CD4-positive, alpha-beta T cell treated with Interleukin-10 for 1 hour (primary cell): Measurements from ENCODE around the gene UBE2G1.

Source experiments
- DNase-seq: peaks from one replicate; pipeline ENCODE4 v3.0.0-alpha.2; 2020

The UBE2G1 gene

GRCh38 chr17:4333041-4333440 lies 33.4 kb downstream of the UBE2G1 start:
- DNase-seq: no peak

- DNase-seq: no peak
These were observed 34.0 kb downstream of the UBE2G1 start for GRCh38 chr17:4332296-4332970.

DNA sequence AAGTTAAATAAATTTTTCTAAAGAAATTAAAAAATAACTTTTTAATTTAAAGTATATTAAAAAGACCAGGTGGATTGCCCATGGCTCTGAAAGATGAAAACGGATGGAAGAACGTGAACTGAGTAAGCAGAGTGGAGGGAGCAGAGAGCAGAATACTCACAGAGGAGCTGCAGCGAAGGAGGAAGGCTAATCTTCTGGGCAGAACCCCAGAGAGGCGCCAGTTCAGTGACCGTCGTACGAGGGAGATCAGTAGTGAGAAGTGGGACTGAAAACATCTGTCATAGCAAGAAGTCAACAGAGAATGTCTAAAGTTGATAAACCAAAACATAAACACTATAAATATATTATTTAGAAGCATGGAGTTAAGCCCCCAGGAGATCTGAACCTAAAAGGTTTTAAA lies 34.9 kb downstream of the UBE2G1 start:
- no peak for DNase-seq

- DNase-seq: no peak
These were observed 36.6 kb downstream of the UBE2G1 start for GRCh38 chr17:4329838-4330237.

DNA sequence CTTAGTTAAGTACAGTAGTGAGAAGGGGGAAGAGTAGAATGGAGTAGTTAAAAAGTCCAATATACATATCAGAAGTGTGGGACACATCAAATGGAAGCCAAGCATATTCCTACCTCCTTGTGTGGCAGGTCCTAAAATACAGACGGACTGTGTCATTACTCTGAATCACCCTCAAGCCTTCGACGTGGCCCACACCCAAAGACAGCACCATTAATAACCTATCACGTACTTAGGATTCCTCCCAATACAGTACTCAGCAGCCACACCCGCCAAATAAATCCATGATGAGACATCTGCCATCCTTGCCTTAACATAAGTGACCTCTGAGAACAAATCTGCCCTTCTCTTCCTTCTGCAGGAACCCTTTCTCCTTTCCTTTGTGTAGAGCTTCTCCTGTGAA lies 38.9 kb downstream of the UBE2G1 start:
- no peak for DNase-seq

GRCh38 chr17:4326608-4327007 lies 39.9 kb downstream of the UBE2G1 start:
- no peak for DNase-seq

DNA sequence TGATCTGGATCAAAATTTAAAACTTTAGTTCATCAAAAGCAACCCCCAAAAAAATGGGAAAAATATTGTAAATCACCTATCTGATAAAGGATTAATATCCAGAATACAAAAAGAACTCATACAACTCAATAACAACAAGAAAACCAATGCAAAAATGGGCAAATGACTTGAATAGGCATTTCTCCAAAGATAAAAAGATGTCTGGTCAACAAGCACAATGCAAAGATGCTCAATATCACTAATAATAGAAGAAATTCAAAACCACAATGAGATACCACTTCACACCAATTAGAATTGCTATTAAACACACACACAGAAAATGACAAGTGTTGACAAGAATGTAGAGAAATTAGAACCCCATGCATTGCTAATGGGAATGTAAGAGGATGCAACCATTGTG lies 40.4 kb downstream of the UBE2G1 start:
- DNase-seq: no peak

- DNase-seq: no peak
These were observed 42.0 kb downstream of the UBE2G1 start for GRCh38 chr17:4324463-4324862.

DNA sequence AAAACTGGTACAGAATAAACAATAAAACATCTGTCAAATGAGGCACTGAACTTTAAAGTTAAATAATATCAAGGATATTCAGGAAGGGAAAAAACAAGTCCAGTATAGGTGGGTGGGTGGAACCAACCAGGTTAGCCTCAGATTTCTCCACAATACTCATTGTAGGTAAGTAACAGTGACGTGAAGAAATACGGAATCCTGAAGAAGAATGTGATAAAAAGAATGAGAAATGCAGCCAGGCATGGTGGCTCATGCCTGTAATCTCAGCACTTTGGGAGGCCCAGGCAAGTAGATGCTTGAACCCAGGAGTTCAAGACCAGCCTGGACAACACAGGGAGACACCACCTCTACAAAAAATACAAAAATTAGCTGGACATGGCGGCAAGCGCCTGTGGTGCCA lies 47.3 kb downstream of the UBE2G1 start:
- DNase-seq: no peak

GRCh38 chr17:4318596-4318995 lies 47.9 kb downstream of the UBE2G1 start:
- no peak for DNase-seq

- DNase-seq: no peak
These were observed 48.3 kb downstream of the UBE2G1 start for GRCh38 chr17:4318186-4318585.

- DNase-seq: no peak
These were observed 48.9 kb downstream of the UBE2G1 start for GRCh38 chr17:4317610-4318009.

GRCh38 chr17:4316648-4317047 lies 49.8 kb downstream of the UBE2G1 start:
- no peak for DNase-seq

GRCh38 chr17:4314618-4315017 lies 51.9 kb downstream of the UBE2G1 start:
- no peak for DNase-seq

- no peak for DNase-seq
These were observed 52.3 kb downstream of the UBE2G1 start for GRCh38 chr17:4314179-4314578.

DNA sequence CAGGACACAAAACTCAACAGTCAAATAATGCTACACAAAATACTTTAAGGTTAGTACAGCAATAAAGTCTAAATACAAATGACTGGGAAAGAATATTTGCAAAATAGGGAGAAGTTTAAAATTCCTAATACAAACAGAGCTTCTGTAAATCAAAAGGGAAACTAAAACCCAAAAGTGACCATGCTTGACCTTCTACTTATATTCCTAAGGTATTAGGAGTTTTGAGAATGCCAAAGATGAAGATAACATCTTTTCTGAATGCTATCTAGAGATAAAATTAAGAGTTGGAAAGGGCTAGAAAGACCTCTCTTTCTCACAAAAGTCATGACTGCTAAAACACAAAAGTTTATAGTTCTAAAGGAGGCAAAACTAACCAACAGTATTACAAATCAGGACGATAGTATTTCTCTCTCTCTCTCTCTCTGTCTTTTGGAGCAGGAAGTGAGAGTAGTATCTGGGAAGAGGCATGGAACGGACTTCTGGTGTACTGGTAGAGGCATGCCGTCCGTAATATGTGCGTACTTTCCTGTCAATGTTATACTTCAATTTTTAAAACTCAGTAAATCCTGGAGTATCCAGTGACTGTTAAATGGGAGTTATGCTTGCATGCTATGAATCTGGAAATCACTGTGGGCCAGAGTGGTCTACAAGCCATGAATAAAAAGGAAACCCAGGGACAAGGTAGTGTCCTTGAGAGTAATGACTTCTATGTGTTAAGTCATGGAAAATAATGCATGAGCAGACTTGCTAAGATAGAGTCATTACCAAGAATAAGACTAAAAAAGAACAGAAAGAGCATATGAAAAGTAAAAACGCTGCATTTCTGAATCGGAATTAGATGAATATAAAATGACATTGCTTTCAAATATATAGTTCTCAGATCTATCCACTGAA lies 53.0 kb downstream of the UBE2G1 start:
- DNase-seq: no peak

- DNase-seq: no peak
These were observed 56.0 kb downstream of the UBE2G1 start for GRCh38 chr17:4310354-4311060.

DNA sequence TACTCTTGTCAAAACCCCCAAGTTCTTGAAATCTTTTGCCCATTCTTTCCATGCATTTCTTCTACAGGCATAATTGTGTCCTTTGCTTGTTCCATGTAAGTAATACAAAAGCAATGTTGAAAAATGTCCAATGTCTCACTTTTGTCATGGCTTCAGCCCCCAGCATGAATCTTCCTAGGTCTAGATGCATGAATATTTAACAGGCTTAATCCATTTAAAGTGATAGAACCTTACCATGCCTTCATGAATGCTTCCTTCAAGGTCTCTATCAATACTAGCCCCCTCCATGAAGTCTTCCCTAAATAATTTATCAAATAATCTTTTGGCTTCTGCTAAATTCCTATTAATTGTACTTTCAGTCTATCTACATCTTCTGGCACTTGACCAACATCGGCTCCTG lies 56.6 kb downstream of the UBE2G1 start:
- no peak for DNase-seq

GRCh38 chr17:4307179-4307930 lies 59.1 kb downstream of the UBE2G1 start:
- no peak for DNase-seq

GRCh38 chr17:4305224-4305623 lies 61.3 kb downstream of the UBE2G1 start:
- no peak for DNase-seq

GRCh38 chr17:4304417-4305027 lies 62.0 kb downstream of the UBE2G1 start:
- DNase-seq: peak; percentile 69

DNA sequence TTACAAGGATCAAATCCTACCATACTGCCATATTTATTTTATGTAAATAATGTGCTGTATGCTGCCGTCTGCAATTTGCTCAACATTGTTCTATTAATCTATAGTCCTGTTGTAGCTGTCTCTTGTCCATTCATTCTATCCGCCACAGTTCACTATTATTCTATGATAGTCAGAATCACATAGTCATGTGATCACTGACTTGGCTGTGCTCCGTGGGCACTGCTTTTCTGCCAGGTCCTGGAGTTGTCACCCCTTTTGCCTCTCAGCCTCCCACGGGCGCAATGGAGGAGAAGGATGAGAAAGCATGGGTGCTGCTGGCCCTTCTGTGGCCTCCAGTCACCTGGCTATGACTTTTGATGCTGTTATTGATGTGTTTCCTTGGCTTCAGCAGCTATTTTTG lies 65.4 kb downstream of the UBE2G1 start:
- DNase-seq: no peak

DNA sequence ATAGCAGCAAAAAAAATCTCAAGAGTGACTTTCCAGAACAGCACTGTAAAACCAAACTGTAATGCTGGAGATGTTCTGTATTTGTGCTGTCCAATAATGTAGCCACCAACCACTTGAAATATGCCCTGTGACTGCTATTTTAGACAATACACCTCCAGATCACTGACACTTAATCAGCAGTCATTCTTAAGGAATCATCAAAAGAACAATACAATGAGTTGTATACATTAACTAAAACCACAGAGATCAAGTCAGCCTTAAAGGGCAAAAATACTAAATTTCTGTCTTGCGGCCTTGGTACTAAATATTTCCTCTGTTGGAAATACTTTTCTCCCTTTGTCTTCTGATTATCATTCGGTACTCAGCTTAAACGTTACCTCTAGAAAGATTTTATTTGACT lies 69.1 kb downstream of the UBE2G1 start:
- DNase-seq: no peak
